T-helper 2 cell treated with Interferon-gamma antibody and Interleukin-4, amounts not matched to agents 100 ng/mL and 5 ng/mL, for 36 hours (primary cell): ENCODE measurements around the gene OMG. TPM values are rescaled to one million over a fixed set of nuclear protein-coding genes. Genes with fewer than 3 reads are reported as not detected.
"Not testable (repeated sequence)": the region's sequence is repeated elsewhere in the genome, so short reads cannot be mapped to it uniquely, and the experiment has no call there.

Experiments
- intact Hi-C: fragments of 100-400 bp; cut with micrococcal nuclease; formaldehyde crosslinking; loops from one replicate; pipeline ENCODE4 v1.15.1; 2023
- total RNA-seq: library from RNA; stranded (reverse); gene quantifications from 2 replicates; pipeline ENCODE4 v1.2.3, GENCODE V29; 2022

OMG gene
- 0.52 and 0.75 TPM in 2 replicates for total RNA-seq

- intact Hi-C loops = no loop called here
Observed at GRCh38 chr17:31297090-31297489, at the start of gene OMG. Gene OMG (minus strand): TSS chr17:31297239. CDS start chr17:31296331, 908 bp downstream.

GRCh38 chr17:31345191-31345747, 48.2 kb upstream of the OMG start:
- intact Hi-C loops = not testable (repeated sequence)

GRCh38 chr17:31339906-31340661, 43.0 kb upstream of the OMG start:
- intact Hi-C loops = no loop called here

GRCh38 chr17:31329221-31329620, 32.2 kb upstream of the OMG start:
- intact Hi-C loops = no loop called here

GRCh38 chr17:31328160-31328535, 31.1 kb upstream of the OMG start:
- intact Hi-C loops = no loop called here

- intact Hi-C loops = no loop called here
Observed at GRCh38 chr17:31327534-31328159, 30.6 kb upstream of the OMG start.

- intact Hi-C loops = loop anchor here (5.0 kb wide), 1 partner anchor 164 kb away; no protein-coding TSS in a partner anchor
Observed at GRCh38 chr17:31323551-31323950, 26.5 kb upstream of the OMG start.

- intact Hi-C loops = loop anchor here (1.0 to 5.0 kb wide), 4 partner anchors 12 to 186 kb away; no protein-coding TSS in a partner anchor
Observed at GRCh38 chr17:31321966-31322365, 24.9 kb upstream of the OMG start.

- intact Hi-C loops = loop anchor here (1.0 to 5.0 kb wide), 4 partner anchors 11 to 187 kb away; no protein-coding TSS in a partner anchor
Observed at GRCh38 chr17:31321481-31321880, 24.4 kb upstream of the OMG start, which contains the start of gene EVI2A. Gene EVI2A (minus strand): TSS chr17:31321622. CDS start chr17:31319013, 2,609 bp downstream.

- intact Hi-C loops = loop anchor here (1.0 to 5.0 kb wide), 4 partner anchors 10 to 188 kb away; no protein-coding TSS in a partner anchor
Observed at GRCh38 chr17:31320791-31321190, 23.8 kb upstream of the OMG start.

- intact Hi-C loops = loop anchor here (2.0 to 5.0 kb wide), 2 partner anchors 53 to 167 kb away; no protein-coding TSS in a partner anchor
Observed at GRCh38 chr17:31320241-31320640, 23.2 kb upstream of the OMG start.

GRCh38 chr17:31318851-31319661, 22.0 kb upstream of the OMG start:
- intact Hi-C loops = loop anchor here (10.0 kb wide), 1 partner anchor 226 kb away; no protein-coding TSS in a partner anchor

GRCh38 chr17:31318298-31318801, 21.3 kb upstream of the OMG start:
- intact Hi-C loops = loop anchor here (10.0 kb wide), 1 partner anchor 226 kb away; no protein-coding TSS in a partner anchor

- intact Hi-C loops = loop anchor here (5.0 to 10.0 kb wide), 4 partner anchors 178 to 492 kb away; partner anchors contain the start of genes CRLF3 and RNF135
Observed at GRCh38 chr17:31314782-31315100, 17.7 kb upstream of the OMG start.

GRCh38 chr17:31313982-31314781, 17.1 kb upstream of the OMG start, which contains the start of gene EVI2B:
Gene EVI2B (minus strand): TSS chr17:31314054. CDS start chr17:31305609, 8,445 bp downstream.
- intact Hi-C loops = loop anchor here (5.0 to 10.0 kb wide), 4 partner anchors 178 to 492 kb away; partner anchors contain the start of genes CRLF3 and RNF135

- intact Hi-C loops = loop anchor here (5.0 to 10.0 kb wide), 4 partner anchors 180 to 490 kb away; partner anchors contain the start of genes CRLF3 and RNF135
Observed at GRCh38 chr17:31312223-31312622, 15.2 kb upstream of the OMG start.

GRCh38 chr17:31311526-31311925, 14.5 kb upstream of the OMG start:
- intact Hi-C loops = loop anchor here (5.0 to 10.0 kb wide), 4 partner anchors 181 to 489 kb away; partner anchors contain the start of genes CRLF3 and RNF135

GRCh38 chr17:31310886-31311285, 13.8 kb upstream of the OMG start:
- intact Hi-C loops = loop anchor here (1.0 to 10.0 kb wide), 5 partner anchors 10 to 489 kb away; partner anchors contain the start of genes CRLF3, EVI2A and RNF135

- intact Hi-C loops = loop anchor here (1.0 to 10.0 kb wide), 5 partner anchors 11 to 488 kb away; partner anchors contain the start of genes CRLF3, EVI2A and RNF135
Observed at GRCh38 chr17:31310260-31310659, 13.2 kb upstream of the OMG start.
